Smooth muscle cell (in vitro differentiated cells): Measurements from ENCODE around the gene TMEM175. TPM values are rescaled to one million over a fixed set of nuclear protein-coding genes. Genes with fewer than 3 reads are reported as not detected.

ENCODE experiments used
- DNase-seq: peaks from one replicate; lab custom pipeline; 2025; ENCODE audit not compliant: unreplicated experiment; lab: John Stamatoyannopoulos, UW
- H2AFZ ChIP-seq: fragments of 200-600 bp; sonication (generic); 2 replicates; pipeline ENCODE4 v1.6.0; 2016; ENCODE audit warnings: antibody characterized with exemption, low read depth, mild to moderate bottlenecking
- H3F3A ChIP-seq: fragments of 200-600 bp; sonication (generic); 2 replicates; pipeline ENCODE4 v1.6.0; 2017; ENCODE audit warnings: antibody characterized with exemption, low read depth
- H3K27ac ChIP-seq: fragments of 200-600 bp; sonication (generic); 2 replicates; pipeline ENCODE4 v1.5.1; 2016; ENCODE audit warnings: low read depth, mild to moderate bottlenecking
- H3K27me3 ChIP-seq: fragments of 200-600 bp; sonication (generic); 2 replicates; pipeline ENCODE4 v1.6.1; 2016; ENCODE audit warnings: low read depth, mild to moderate bottlenecking
- H3K36me3 ChIP-seq: fragments of 200-600 bp; sonication (generic); 2 replicates; pipeline ENCODE4 v1.5.1; 2016; ENCODE audit warnings: low read depth
- H3K4me1 ChIP-seq: fragments of 200-600 bp; sonication (generic); 2 replicates; pipeline ENCODE4 v1.5.1; 2016; ENCODE audit warnings: low read depth
- H3K4me2 ChIP-seq: fragments of 200-600 bp; sonication (generic); 2 replicates; pipeline ENCODE4 v1.6.0; 2016; ENCODE audit warnings: mild to moderate bottlenecking
- H3K4me3 ChIP-seq: fragments of 200-600 bp; sonication (generic); 2 replicates; pipeline ENCODE4 v1.5.1; 2016; ENCODE audit warnings: mild to moderate bottlenecking
- H3K79me2 ChIP-seq: fragments of 200-600 bp; sonication (generic); 2 replicates; pipeline ENCODE4 v1.6.0; 2016; ENCODE audit warnings: low read depth, mild to moderate bottlenecking
- H3K9ac ChIP-seq: fragments of 200-600 bp; sonication (generic); 2 replicates; pipeline ENCODE4 v1.6.0; 2016; ENCODE audit warnings: low read depth
- H3K9me3 ChIP-seq: fragments of 200-600 bp; sonication (generic); replicated peaks from 2 replicates; pipeline ENCODE4 v1.5.1; 2016; ENCODE audit warnings: low read depth
- H4K20me1 ChIP-seq: fragments of 200-600 bp; sonication (generic); 2 replicates; pipeline ENCODE4 v1.6.0; 2016; ENCODE audit warnings: low read depth
- WGBS: methylation state at CpG from one replicate; pipeline ENCODE4 v1.1.7; 2016; ENCODE audit warnings: low lambda C conversion rate; 5-methylcytosine and 5-hydroxymethylcytosine counted together
- polyA plus RNA-seq: library from polyadenylated mRNA; unstranded; fragments of >200 nt; fragmentation: Nextera tagmentation; extraction: Ambion mirVana; gene quantifications from 2 replicates; pipeline ENCODE4 v1.2.1, GENCODE V29; 2016
- total RNA-seq: library from RNA; depleted of rRNA; stranded (reverse); fragments of >200 nt; gene quantifications from 2 replicates; pipeline ENCODE4 v1.2.3, GENCODE V29; 2014
- TF ChIP-seq, protein P1 (sequence below): fragments of 200-600 bp; sonication (generic); IDR thresholded peaks from 2 replicates; pipeline ENCODE4 v1.5.1; 2017; ENCODE audit warnings: borderline replicate concordance, mild to moderate bottlenecking, antibody characterized with exemption; ENCODE audit not compliant: insufficient read depth, poor library complexity, severe bottlenecking

TMEM175 gene
- total and polyA plus RNA-seq, 2 experiments from 2014 or later = 20.6 to 27.6 TPM

DNA sequence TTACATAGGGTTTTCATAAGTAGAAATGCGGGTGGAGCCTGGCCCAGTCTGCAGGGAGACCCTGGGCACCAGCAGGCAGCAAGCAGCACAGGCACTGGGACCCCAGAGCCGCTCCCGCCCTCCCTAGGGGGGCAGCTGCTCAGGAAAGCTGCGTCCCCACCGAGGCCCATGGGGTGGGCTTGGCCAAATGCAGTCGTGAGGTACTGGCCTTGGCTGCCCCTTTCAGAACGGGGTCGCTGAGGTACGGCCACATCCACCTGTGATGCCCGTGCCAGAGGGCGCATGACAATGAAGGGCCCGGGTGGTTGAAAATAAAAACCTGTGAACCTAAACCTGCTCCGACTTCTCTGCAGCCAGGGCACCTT lies 16.7 kb downstream of the TMEM175 start:
- Histone ChIP-seq H3K4me1 (no peaks in the 10 kb centered on the region), H2AFZ (no peak overlapping the region), H3F3A (no peaks in the 10 kb centered on the region), H3K27me3 (no peaks in the 10 kb centered on the region), H3K9me3 (no peaks in the 10 kb centered on the region), H3K36me3 (no peaks in the 10 kb centered on the region), H3K4me3 (no peak overlapping the region), H3K9ac (no peak overlapping the region), H4K20me1 (peaks cover 25% of the 10 kb centered on the region), H3K4me2 (no peak overlapping the region), H3K79me2 (no peaks in the 10 kb centered on the region), H3K27ac (no peak overlapping the region)
- DNase-seq = no peak
- TF ChIP-seq, protein P1, sequence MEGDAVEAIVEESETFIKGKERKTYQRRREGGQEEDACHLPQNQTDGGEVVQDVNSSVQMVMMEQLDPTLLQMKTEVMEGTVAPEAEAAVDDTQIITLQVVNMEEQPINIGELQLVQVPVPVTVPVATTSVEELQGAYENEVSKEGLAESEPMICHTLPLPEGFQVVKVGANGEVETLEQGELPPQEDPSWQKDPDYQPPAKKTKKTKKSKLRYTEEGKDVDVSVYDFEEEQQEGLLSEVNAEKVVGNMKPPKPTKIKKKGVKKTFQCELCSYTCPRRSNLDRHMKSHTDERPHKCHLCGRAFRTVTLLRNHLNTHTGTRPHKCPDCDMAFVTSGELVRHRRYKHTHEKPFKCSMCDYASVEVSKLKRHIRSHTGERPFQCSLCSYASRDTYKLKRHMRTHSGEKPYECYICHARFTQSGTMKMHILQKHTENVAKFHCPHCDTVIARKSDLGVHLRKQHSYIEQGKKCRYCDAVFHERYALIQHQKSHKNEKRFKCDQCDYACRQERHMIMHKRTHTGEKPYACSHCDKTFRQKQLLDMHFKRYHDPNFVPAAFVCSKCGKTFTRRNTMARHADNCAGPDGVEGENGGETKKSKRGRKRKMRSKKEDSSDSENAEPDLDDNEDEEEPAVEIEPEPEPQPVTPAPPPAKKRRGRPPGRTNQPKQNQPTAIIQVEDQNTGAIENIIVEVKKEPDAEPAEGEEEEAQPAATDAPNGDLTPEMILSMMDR = no peak
- 93% methylated on average over 13 of the region's 13 CpGs for WGBS

DNA sequence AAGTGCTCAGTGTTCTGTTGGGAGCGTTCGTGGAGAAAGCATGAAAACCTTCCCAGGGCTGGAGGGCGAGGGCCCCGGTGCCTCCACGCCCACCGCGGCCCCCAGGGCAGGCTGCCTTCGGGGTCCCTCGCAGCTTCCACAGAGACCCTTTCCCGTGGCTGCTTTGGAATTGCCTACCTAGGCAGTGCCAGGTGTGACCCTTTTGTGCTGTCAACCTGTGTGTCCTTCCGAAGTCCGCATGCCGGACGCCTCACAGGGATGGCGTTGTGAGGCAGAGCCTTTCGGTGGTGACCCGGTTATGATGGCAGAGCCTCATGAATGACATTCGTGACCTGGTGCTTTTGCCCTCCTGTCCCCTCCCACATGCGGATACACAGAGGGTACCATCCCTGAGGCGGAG lies 17.4 kb downstream of the TMEM175 start:
- H3K4me2 ChIP-seq = no peak overlapping the region
- H4K20me1 ChIP-seq = peaks cover 18% of the 10 kb centered on the region
- H3F3A ChIP-seq = no peaks in the 10 kb centered on the region
- no peaks in the 10 kb centered on the region for H3K36me3 ChIP-seq
- TF ChIP-seq, protein P1 = no peak
- no peaks in the 10 kb centered on the region for H3K27me3 ChIP-seq
- no peak overlapping the region for H3K27ac ChIP-seq
- no peaks in the 10 kb centered on the region for H3K9me3 ChIP-seq
- no peaks in the 10 kb centered on the region for H3K4me1 ChIP-seq
- DNase-seq = no peak
- H2AFZ ChIP-seq = no peak overlapping the region
- H3K79me2 ChIP-seq = no peaks in the 10 kb centered on the region
- 91% methylated on average over 20 of the region's 20 CpGs for WGBS
- no peak overlapping the region for H3K4me3 ChIP-seq
- no peak overlapping the region for H3K9ac ChIP-seq

DNA sequence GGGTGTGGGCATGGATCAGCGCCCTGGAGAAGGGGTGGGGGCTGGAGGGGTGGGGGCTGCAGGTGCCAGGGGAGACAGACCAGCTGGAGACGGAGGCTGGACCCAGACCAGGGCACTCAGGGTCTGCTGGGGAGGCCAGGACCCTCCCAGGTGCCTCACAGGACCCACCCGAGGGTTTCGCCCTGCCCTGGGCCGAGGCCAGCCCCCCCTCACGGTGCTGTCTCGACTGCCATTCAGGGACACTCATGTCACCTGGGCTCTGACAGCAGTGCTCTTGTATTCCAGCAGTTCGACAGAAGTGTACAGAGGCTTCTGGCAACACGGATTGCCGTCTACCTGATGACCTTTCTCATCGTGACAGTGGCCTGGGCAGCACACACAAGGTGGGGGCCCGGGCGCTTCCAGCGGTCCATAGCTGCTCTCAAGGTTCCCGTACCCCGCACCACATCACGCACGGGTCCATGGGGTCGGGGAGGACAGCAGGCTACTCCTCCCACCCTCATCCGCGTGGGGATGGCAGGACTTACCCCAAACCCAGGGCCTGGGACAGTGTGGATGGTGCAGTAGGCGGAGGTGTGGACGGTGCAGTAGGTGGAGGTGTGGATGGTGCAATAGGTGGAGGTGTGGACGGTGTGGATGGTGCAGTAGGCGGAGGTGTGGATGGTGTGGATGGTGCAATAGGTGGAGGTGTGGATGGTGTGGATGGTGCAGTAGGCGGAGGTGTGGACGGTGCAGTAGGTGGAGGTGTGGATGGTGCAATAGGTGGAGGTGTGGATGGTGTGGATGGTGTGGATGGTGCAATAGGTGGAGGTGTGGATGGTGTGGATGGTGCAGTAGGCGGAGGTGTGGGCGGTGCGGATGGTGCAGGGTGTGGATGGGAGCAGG lies 18.1 kb downstream of the TMEM175 start:
- Histone ChIP-seq H3K9me3 (no peaks in the 10 kb centered on the region), H2AFZ (no peak overlapping the region)

More for the DNA sequence above, 18.1 kb downstream of the TMEM175 start:
- Histone ChIP-seq H4K20me1 (peaks cover 12% of the 10 kb centered on the region), H3K79me2 (no peaks in the 10 kb centered on the region), H3K27ac (no peak overlapping the region), H3K36me3 (no peaks in the 10 kb centered on the region), H3K9ac (no peak overlapping the region), H3K4me2 (no peak overlapping the region), H3K4me3 (no peak overlapping the region), H3K27me3 (no peaks in the 10 kb centered on the region), H3K4me1 (no peaks in the 10 kb centered on the region), H3F3A (no peaks in the 10 kb centered on the region)
- WGBS = 92% methylated on average over 25 of the region's 30 CpGs
- TF ChIP-seq, protein P1 = no peak
- no peak for DNase-seq
